Stimulated activated CD4-positive, alpha-beta T cell treated with anti-CD3 and anti-CD28 coated beads, Interleukin-4, amount 100 ng/mL, for 1 hour (primary cell): ENCODE results near the gene MRPL18.
A peak's percentile ranks its signal among the peaks of the same experiment; 100 is the strongest.
"Not testable (repeated sequence)": the region's sequence is repeated elsewhere in the genome, so short reads cannot be mapped to it uniquely, and the experiment has no call there.

Experiments
- DNase-seq: peaks from one replicate; pipeline ENCODE4 v3.0.0-alpha.2; 2020

Gene MRPL18

DNA sequence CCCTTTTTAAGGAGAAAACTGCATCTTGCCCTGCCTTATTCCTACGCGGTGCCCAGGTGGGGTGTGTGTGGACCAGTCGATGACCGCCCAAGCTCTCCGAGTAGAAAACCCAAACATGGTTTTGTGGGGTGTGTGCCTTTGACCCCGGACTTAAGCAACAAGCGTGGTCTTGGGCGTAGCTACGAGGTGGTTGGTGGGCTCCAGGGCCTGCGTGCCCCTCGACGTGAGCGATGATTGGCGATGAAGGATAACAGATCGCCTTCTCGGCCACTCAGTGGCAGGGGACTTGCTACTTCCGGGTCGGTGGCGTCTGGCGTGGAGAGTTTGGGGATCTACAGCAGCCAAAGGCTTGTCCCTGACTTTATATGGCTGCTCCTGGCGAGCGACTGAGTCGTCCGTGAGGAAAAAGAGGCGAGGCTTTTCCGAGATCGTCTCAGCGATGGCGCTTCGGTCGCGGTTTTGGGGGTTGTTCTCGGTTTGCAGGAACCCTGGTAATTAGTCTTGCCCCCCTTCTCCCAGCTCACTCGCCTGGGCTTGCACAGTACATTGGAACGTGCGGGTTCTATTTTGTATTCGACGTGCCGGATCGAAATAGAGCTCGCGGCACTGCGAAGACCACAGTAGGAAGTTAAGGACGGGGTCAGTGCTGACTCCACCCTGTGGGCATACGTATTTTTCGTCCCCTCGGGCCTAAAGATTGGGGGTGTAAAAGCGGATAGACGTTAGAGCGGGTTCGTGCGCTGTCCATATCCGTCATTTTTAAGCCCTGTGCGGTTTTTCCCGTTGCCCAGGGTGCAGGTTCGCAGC is at the start of gene MRPL18:
Gene MRPL18, plus strand, starts transcription at position 319 of the 807 bp plus-strand sequence. Its CDS starts 121 bp downstream, at position 440.
- peak; percentile 86 for DNase-seq

DNA sequence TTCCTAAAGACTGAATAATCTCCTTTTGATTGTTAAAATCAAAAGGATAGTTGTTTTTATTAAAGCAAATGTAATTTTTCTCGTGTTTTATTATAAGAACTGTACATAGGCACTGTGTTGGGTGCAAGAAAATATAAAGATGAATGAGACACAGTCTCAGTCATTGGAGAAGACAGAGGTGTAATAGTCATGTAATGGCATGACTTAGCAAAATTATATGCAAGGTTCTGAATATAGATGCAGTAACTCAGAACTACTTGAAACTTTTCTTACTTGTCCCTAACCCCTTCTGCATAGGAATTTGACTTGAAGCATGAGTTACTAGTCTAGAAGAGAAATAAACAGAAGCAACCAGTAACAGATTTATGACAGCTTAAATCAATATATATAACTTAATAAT is 48.1 kb upstream of the MRPL18 start:
- DNase-seq = no peak

DNA sequence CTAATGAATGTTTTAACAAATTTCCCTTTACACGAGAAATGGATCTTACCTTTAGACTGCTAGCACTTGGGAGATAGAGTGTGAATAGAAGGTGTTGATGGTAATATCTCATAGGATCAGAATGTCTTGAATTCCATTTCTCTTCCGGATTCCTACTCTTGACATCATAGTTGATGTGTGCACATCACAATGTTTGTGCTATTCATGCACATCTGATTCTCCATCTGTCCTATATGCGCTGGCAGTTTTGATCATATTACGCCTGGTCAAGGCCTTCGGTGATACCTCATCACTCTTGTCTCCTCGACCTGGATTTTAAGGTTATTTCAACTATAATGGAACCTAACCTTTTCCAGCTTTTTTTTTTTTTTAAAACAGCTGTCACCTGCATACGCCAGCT is 45.2 kb upstream of the MRPL18 start:
- no peak for DNase-seq

- DNase-seq = no peak
These were observed 43.5 kb upstream of the MRPL18 start for GRCh38 chr6:159746759-159747158.

GRCh38 chr6:159748127-159748526 is 42.1 kb upstream of the MRPL18 start:
- DNase-seq = not testable (repeated sequence)

GRCh38 chr6:159751448-159751847 is 38.8 kb upstream of the MRPL18 start:
- DNase-seq = no peak

GRCh38 chr6:159753081-159753872 is 37.0 kb upstream of the MRPL18 start:
- no peak for DNase-seq

DNA sequence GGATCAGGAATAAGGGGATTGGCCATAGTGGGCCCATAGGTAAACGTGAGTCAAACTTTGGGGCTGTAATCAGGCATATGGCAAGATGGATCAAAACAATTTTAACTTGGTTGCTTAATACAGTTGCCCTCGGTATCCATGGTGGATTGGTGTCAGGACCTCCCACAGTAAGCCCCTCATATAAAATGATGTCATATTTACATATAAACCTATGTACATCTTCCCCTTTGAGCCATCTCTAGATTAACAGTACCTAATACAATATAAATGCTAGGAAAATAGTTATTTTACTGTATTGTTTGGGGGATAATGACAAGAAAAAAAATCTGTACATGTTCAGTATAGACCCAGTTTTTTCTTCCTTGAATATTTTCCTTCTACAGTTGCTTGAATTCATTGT is 35.9 kb upstream of the MRPL18 start:
- no peak for DNase-seq

DNA sequence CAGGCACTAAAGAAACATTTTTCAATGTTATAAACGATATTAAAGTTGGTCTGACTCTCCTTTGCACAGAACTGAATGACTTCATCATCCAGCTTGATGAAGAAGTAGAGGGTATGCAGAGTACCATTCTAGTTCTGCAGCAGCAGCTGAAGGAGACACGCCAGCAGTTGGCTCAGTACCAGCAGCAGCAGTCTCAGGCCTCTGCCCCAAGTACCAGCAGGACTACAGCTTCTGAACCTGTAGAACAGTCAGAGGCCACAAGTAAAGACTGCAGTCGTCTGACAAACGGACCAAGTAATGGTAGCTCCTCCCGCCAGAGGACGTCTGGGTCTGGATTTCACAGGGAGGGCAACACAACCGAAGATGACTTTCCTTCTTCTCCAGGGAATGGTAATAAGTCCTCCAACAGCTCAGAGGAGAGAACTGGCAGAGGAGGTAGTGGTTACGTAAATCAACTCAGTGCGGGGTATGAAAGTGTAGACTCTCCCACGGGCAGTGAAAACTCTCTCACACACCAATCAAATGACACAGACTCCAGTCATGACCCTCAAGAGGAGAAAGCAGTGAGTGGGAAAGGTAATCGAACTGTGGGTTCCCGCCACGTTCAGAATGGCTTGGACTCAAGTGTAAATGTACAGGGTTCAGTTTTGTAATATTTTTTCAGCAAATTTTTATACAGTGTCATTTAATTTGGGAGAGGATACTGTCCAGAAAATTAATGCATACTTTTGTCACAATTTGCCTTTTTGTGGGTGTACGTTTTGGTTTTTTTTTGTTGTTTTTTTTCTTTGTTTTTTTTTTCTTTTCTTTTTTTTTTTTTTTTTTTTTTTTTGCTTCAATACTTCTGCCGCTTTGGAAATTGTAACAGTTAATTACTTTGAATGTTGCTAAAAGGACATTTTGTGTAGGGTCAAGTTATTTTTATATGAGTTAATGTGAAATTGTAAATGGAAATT is 35.0 kb upstream of the MRPL18 start:
- DNase-seq = no peak

DNA sequence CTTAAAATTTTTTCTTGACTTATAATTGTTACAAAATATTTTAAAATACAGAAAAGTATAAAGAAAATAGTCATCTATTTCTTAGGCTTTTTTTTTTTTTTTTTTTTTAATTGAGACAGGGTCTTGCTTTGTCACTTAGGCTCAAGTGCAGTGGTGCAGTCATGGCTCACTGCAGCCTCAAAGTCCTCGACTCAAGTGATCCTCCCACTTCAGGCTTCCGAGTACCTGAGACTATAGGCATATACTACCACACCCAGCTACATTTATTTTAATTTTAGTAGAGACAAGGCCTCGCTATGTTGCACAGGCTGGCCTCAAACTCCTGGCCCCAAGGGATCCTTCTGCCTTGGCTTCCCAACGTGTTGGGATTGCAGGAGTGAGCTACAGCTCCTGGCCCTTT is 33.8 kb upstream of the MRPL18 start:
- no peak for DNase-seq

DNA sequence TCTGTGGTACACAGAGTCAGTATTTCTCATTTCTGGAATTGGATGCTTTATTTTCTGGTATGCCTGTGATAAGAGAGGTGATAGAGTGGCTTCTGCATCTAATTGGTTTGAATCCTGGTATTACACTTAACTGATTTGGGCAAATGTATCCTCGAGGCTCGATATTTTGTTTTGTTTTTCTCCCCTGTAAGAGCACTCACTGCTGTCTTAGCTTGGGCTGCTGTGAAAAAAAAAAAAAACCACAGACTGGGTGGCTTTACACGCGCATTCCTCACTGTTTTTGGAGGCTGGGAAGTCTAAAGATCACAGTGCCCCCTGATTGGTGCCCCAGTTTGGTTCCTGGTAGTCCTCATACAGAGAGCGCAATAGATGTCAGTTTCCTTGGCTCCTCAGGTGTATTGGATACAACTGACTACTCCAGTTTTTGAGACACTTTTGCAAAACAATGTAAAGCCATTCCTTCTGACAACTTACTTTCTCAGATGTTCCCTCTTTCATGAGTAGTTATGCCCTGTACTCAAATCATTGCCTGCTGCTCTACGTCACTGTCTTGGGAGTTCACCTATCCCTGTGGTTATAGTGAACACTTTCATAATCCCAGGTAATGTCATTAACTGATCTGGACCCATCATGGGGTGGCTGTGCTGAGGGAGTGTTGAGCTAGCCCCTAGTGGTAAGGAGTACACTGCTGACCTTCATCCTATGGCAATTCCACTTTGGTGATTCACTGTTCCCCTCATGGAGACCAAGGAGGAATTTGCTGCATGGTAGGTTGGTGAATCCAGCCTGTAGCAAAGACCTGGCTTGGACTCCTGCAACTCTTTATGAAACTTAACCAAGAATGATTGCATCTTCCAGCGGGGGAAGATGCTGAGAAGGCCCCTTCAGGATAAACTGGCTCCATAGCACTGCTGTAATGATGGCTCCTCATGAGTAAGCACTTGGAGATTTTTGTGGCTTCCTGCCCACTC is 32.0 kb upstream of the MRPL18 start:
- no peak for DNase-seq

DNA sequence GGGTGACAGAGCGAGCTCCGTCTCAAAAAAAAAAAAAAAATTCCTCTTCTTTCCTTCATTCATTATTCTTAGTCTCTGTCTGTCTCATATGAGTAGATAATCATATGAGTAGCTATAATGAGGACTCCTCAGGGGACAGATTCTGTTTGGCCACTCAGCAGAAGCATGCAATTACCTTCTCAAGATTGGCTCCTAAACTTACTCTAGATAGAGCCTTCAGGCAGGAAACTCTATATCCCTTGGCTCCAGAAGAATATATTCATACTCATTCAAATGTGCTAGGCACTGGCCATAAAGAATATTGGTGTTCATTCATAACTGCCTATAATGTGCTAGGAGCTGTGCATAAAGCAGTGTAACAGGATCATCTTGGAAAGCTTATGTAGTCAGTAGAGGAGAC is 30.6 kb upstream of the MRPL18 start:
- DNase-seq = no peak

- no peak for DNase-seq
These were observed 29.6 kb upstream of the MRPL18 start for GRCh38 chr6:159760602-159761057.

DNA sequence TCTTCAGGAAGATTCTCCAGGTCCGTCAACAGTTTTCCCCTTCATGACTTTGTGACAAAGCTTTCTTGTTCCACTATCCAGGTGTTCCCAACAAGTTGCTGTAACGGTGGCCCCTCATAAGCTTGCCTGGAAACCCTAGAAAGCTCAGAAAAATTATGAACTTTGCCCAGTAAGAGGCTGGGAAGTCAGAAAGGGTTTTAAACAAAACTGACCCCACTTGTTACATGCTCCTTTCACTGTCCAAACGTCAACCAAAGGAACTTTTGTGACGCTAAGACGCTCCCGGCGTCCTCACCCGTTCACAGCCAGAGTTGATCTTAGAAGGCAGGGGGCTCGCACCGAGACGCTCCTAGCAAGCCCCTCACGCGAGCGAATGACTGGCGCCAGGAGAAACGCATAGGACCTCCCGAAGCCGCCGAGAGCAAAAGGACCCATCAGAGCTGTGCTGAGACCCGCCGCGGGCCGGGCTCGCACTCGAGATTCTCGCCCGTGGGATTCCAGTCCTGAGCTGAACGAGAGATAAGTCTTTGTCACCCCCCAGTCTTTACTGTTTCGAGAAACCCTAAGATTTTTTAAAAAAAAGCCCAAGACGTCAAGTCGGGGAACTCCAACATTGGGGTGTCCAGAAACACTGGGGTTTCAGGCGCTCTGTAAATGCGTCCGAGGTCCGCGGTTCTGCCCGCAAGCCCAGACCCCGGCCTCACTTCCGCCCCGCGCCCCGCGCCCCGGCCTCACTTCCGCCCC is 29.0 kb upstream of the MRPL18 start:
- peak; percentile 32 for DNase-seq

GRCh38 chr6:159761873-159762680 is 28.2 kb upstream of the MRPL18 start, which contains the start of gene ACAT2:
ACAT2 (plus strand) TSS chr6:159762045; CDS start chr6:159762088, 43 bp downstream.
- peak; percentile 89 for DNase-seq

DNA sequence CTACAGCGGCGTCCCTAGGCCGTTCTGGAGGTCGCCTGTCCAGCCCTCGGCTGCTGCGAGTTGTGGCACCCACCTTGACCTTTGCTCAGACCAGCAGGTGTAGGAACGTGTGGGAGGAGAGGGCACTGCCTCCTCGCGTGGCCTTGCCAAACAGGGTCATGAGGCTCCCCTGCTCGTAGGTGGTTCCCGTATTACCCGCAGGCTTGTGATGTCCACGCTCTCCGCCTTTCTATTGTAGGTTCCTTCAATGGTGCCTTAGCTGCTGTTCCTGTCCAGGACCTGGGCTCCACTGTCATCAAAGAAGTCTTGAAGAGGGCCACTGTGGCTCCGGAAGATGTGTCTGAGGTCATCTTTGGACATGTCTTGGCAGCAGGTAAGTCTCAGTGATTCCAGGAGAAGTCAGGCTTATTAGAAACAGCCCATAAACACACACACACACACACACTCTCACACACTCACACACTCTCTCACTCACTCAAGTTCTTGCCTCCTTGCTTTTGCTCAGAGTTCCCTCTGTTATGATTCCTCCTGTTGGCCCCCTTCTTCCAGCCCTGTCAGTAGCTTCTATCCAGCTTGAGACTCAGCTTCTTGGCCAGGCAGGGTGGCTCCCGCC is 27.5 kb upstream of the MRPL18 start:
- peak; percentile 18 for DNase-seq

GRCh38 chr6:159766906-159767305 is 23.4 kb upstream of the MRPL18 start:
- no peak for DNase-seq

DNA sequence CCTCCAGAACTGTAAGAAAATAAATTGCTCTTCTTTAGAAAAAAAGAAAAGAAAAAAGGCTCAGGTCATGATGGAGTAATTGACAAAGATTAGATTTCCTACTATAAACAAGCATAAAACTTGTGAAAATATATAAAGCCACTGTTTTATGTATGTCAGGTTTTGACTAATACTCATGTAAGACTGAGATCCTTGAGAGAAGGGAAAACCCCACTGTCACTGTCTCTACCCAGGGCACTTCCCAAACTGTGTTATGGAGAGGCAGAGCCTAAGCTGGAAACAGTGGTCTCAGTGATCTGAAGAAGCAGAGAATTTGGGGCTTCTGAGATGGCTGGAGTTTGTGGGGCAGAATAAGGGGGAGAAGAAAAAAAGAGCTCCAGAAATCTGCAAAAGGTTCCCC is 20.8 kb upstream of the MRPL18 start:
- DNase-seq = no peak

DNA sequence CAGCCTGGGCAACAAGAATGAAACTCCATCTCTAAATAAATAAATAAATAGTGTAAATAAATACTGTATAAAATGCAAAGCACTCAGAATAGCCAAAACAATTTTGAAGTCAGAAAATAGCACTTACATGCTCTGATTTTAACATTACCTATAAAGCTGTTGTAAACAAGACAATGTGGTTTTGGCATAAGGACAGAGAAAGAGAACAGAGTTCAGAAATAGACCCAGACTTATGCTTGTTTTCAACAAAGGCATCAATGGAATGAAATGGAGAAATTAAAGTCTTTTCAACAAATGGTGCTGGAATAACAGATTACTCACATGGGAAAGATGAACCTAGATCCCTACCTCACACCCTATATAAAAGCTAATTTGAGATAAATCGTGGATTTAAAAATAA is 18.1 kb upstream of the MRPL18 start:
- no peak for DNase-seq
